ENCODE measurements around the gene NFXL1.

GRCh38 chr4:47862297-47862696 lies 52.1 kb downstream of the NFXL1 start:
- TF ChIP-seq POLR2A (IDR thresholded peaks at IDR 0.05) (no peak), CTCF (IDR thresholded peaks at IDR 0.05) (no peak)

Data from body of pancreas (tissue), 4 donors.